WTC11 (cell line): Measurements from ENCODE around the gene HKDC1.

ENCODE experiments used
- NFE2L1 ChIP-seq: sonication (generic); formaldehyde crosslinking; IDR thresholded peaks from 2 replicates; pipeline ENCODE4 v1.8.1; 2023; ENCODE audit warnings: missing genetic modification reagents
- SP1 ChIP-seq: sonication (generic); formaldehyde crosslinking; conservative IDR thresholded peaks from 2 replicates; pipeline ENCODE4 v1.8.1; 2022; ENCODE audit warnings: missing genetic modification reagents
- TF ChIP-seq, protein P1 (sequence below): sonication (generic); formaldehyde crosslinking; IDR thresholded peaks from 2 replicates; pipeline ENCODE4 v1.8.0; 2022; ENCODE audit warnings: mild to moderate bottlenecking, missing genetic modification reagents
- TF ChIP-seq, protein P2 (sequence below): sonication (generic); formaldehyde crosslinking; IDR thresholded peaks from 2 replicates; pipeline ENCODE4 v1.8.0; 2023; ENCODE audit warnings: missing genetic modification reagents, mild to moderate bottlenecking, borderline replicate concordance

DNA sequence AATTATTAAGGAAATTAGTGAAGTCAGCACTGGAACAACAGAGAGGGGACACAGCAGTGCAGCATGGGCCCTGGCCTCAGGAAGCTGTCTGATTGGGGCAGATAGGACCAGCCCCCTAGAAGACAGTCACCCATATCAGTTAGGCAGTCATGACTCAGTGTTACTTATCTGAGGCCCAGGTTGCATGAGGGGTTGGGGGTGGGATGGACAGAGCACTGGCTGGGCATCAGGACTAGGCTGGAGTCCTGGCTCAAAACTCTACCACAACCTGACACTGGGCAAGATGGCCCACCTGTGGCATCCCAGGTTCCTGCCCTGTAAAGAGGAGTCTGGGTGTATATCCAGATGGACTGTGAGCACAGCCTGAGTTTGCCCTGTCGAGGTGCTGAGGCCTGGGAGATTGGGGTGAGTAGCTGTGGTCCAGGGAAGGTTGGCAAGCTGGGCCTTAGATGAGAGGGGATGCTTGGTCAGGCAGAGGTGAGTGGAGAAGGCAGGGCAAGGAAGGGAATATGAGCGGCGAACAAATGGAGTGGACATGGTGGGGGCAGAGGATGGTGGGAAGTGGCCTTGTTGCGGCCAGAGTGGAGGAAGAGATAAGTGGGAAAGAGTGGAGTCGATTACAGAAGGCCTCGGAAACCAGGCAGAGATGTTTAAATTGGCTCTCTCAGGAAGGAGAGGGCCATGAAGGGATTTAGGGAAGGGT, 95.6 kb downstream of the HKDC1 start:
- TF ChIP-seq SP1 (CRISPR knock-in tag): no peak
- no peak for TF ChIP-seq NFE2L1 (CRISPR knock-in tag)
- TF ChIP-seq, protein P1, sequence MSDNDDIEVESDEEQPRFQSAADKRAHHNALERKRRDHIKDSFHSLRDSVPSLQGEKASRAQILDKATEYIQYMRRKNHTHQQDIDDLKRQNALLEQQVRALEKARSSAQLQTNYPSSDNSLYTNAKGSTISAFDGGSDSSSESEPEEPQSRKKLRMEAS: no peak
- TF ChIP-seq, protein P2, sequence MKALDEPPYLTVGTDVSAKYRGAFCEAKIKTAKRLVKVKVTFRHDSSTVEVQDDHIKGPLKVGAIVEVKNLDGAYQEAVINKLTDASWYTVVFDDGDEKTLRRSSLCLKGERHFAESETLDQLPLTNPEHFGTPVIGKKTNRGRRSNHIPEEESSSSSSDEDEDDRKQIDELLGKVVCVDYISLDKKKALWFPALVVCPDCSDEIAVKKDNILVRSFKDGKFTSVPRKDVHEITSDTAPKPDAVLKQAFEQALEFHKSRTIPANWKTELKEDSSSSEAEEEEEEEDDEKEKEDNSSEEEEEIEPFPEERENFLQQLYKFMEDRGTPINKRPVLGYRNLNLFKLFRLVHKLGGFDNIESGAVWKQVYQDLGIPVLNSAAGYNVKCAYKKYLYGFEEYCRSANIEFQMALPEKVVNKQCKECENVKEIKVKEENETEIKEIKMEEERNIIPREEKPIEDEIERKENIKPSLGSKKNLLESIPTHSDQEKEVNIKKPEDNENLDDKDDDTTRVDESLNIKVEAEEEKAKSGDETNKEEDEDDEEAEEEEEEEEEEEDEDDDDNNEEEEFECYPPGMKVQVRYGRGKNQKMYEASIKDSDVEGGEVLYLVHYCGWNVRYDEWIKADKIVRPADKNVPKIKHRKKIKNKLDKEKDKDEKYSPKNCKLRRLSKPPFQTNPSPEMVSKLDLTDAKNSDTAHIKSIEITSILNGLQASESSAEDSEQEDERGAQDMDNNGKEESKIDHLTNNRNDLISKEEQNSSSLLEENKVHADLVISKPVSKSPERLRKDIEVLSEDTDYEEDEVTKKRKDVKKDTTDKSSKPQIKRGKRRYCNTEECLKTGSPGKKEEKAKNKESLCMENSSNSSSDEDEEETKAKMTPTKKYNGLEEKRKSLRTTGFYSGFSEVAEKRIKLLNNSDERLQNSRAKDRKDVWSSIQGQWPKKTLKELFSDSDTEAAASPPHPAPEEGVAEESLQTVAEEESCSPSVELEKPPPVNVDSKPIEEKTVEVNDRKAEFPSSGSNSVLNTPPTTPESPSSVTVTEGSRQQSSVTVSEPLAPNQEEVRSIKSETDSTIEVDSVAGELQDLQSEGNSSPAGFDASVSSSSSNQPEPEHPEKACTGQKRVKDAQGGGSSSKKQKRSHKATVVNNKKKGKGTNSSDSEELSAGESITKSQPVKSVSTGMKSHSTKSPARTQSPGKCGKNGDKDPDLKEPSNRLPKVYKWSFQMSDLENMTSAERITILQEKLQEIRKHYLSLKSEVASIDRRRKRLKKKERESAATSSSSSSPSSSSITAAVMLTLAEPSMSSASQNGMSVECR: no peak
